HEK293 (cell line): Measurements from ENCODE around the gene HMGN1.
A peak's percentile ranks its signal among the peaks of the same experiment; 100 is the strongest.
"Not testable (repeated sequence)": the region's sequence is repeated elsewhere in the genome, so short reads cannot be mapped to it uniquely, and the experiment has no call there.

Experiments
- CTCF ChIA-PET: fragments of 350-600 bp; formaldehyde crosslinking; extraction: SDS; loops from one replicate; lab custom pipeline; 2021; ENCODE audit warnings: antibody characterized with exemption; lab: Yijun Ruan, JAX
- POLR2A ChIA-PET: fragments of 300-600 bp; formaldehyde crosslinking; extraction: SDS; loops from one replicate; lab custom pipeline; 2020; ENCODE audit warnings: antibody characterized with exemption, inconsistent platforms; lab: Yijun Ruan, JAX
- H3K27ac ChIP-seq: fragments of 200-500 bp; sonication (Bioruptor generic); 2 replicates; pipeline ENCODE4 v1.5.1; 2014; ENCODE audit warnings: low read depth, low read length, control low read depth, inconsistent platforms; ENCODE audit errors: extremely low read depth
- H3K36me3 ChIP-seq, 2 experiments: fragments of 200-500 bp in 1 of 2; sonication (Bioruptor generic) in 1 of 2; 1 replicate in 1 of 2; 2 replicates in 1 of 2; pipeline ENCODE4 v1.5.1; 2014 to 2017; ENCODE audit warnings: inconsistent platforms in 2 of 2, low read length in 2 of 2; ENCODE audit not compliant: control insufficient read depth in 2 of 2, insufficient read depth in 1 of 2
- H3K4me1 ChIP-seq: fragments of 200-500 bp; sonication (Bioruptor generic); 2 replicates; pipeline ENCODE4 v1.5.1; 2014; ENCODE audit warnings: mild to moderate bottlenecking, low read length, inconsistent platforms; ENCODE audit not compliant: control insufficient read depth, insufficient read depth
- H3K4me3 ChIP-seq: 2 replicates; pipeline ENCODE4 v1.5.1; 2011; ENCODE audit warnings: low read depth, mild to moderate bottlenecking, control low read depth, low read length, moderate library complexity
- H3K9me3 ChIP-seq: fragments of 200-500 bp; sonication (Bioruptor generic); 2 replicates; pipeline ENCODE4 v1.5.1; 2014; ENCODE audit warnings: low read depth, low read length, inconsistent platforms; ENCODE audit not compliant: control insufficient read depth, insufficient read depth
- CTCF ChIP-seq: fragments of 450-650 bp; formaldehyde crosslinking; IDR thresholded peaks from 2 replicates; pipeline ENCODE4 v1.5.1; 2016; ENCODE audit warnings: missing biosample characterization, missing genetic modification characterization
- KLF8 ChIP-seq: fragments of 450-650 bp; formaldehyde crosslinking; IDR thresholded peaks from 2 replicates; pipeline ENCODE4 v1.5.1; 2016; ENCODE audit warnings: missing biosample characterization, missing genetic modification characterization
- OSR2 ChIP-seq: fragments of 450-650 bp; formaldehyde crosslinking; IDR thresholded peaks from 2 replicates; pipeline ENCODE4 v1.5.1; 2016; ENCODE audit warnings: missing biosample characterization, missing genetic modification characterization
- ZBTB17 ChIP-seq: fragments of 450-650 bp; formaldehyde crosslinking; IDR thresholded peaks from 2 replicates; pipeline ENCODE4 v1.5.1; 2016; ENCODE audit warnings: missing biosample characterization, missing genetic modification characterization
- ZNF138 ChIP-seq: fragments of 450-650 bp; formaldehyde crosslinking; IDR thresholded peaks from 2 replicates; pipeline ENCODE4 v1.5.1; 2016; ENCODE audit warnings: missing biosample characterization, missing genetic modification characterization, borderline replicate concordance
- ZNF350 ChIP-seq: fragments of 450-650 bp; formaldehyde crosslinking; IDR thresholded peaks from 2 replicates; pipeline ENCODE4 v1.5.0; 2017; ENCODE audit warnings: missing biosample characterization, mild to moderate bottlenecking, missing genetic modification characterization
- ZNF561 ChIP-seq: fragments of 450-650 bp; IDR thresholded peaks from 2 replicates; pipeline ENCODE4 v1.5.1; 2018; ENCODE audit warnings: missing biosample characterization, missing genetic modification characterization, borderline replicate concordance
- ZNF654 ChIP-seq: fragments of 450-650 bp; formaldehyde crosslinking; IDR thresholded peaks from 2 replicates; pipeline ENCODE4 v1.5.1; 2016; ENCODE audit warnings: low read depth, missing biosample characterization, missing genetic modification characterization
- ZNF692 ChIP-seq: fragments of 450-650 bp; formaldehyde crosslinking; IDR thresholded peaks from 2 replicates; pipeline ENCODE4 v1.5.1; 2016; ENCODE audit warnings: missing biosample characterization, missing genetic modification characterization
- ZSCAN30 ChIP-seq: fragments of 450-650 bp; IDR thresholded peaks from 2 replicates; pipeline ENCODE4 v1.5.1; 2018; ENCODE audit warnings: missing biosample characterization, mild to moderate bottlenecking, missing genetic modification characterization, moderate library complexity
- TF ChIP-seq, protein P1 (sequence below): fragments of 450-650 bp; formaldehyde crosslinking; IDR thresholded peaks from 2 replicates; pipeline ENCODE4 v1.5.1; 2017; ENCODE audit warnings: missing biosample characterization, missing genetic modification characterization
- TF ChIP-seq, protein P2 (sequence below): fragments of 450-650 bp; formaldehyde crosslinking; conservative IDR thresholded peaks from 2 replicates; pipeline ENCODE4 v1.5.1; 2016; ENCODE audit warnings: low read depth, missing biosample characterization, missing genetic modification characterization

The HMGN1 gene

DNA sequence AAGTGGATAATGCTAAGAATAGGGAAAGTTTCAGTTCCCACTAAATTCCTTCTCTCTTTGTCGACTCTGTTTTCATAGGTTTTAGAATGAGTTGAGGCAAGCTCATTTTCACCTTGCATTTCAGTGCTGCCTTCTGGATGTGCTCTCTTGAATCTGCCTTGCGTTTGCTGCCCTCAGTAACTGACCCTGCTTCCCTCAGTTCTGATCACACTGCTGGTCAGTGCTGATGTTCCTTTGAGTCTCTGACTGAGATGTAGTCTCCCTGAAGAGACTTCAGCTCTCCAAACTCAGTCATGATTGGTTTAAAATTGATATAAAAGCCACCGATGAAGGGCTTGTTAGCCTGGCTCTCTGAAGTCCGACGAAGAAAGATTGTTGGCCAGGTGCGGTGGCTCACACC, 25.2 kb upstream of the HMGN1 start:
- ChIA-PET POLR2A (interaction anchor here (1.1 to 1.7 kb wide), 3 partner anchors 12 to 34 kb away, joined by 6 to 12 read pairs (median 6); partner anchors contain the start of gene HMGN1), CTCF (interaction anchor here (0.6 to 1.5 kb wide), 12 partner anchors 9 to 747 kb away, joined by 3 to 15 read pairs (median 4); no protein-coding TSS in a partner anchor)
- H3K27ac ChIP-seq, result no peak overlapping the region
- no peak for TF ChIP-seq ZNF138
- no peak for TF ChIP-seq ZNF561 (tag by site-specific recombination)
- TF ChIP-seq ZNF350 (tag by site-specific recombination), result no peak
- no peak for TF ChIP-seq KLF8 (tag by site-specific recombination)
- no peak for TF ChIP-seq ZSCAN30 (tag by site-specific recombination)
- TF ChIP-seq ZNF654, result no peak
- no peaks in the 10 kb centered on the region for H3K4me1 ChIP-seq
- no peaks in the 10 kb centered on the region for H3K36me3 ChIP-seq
- no peaks in the 10 kb centered on the region for H3K9me3 ChIP-seq
- H3K4me3 ChIP-seq, result no peak overlapping the region

- POLR2A ChIA-PET, result interaction anchor here (1.1 to 1.7 kb wide), 3 partner anchors 12 to 34 kb away, joined by 6 to 12 read pairs (median 6); partner anchors contain the start of gene HMGN1
- peak; percentile 27; the same call in 1 of the 2 replicates for TF ChIP-seq CTCF (tag by site-specific recombination)
- peak; percentile 59; the same call in 1 of the 2 replicates for TF ChIP-seq ZBTB17 (tag by site-specific recombination)
- TF ChIP-seq, protein P1, sequence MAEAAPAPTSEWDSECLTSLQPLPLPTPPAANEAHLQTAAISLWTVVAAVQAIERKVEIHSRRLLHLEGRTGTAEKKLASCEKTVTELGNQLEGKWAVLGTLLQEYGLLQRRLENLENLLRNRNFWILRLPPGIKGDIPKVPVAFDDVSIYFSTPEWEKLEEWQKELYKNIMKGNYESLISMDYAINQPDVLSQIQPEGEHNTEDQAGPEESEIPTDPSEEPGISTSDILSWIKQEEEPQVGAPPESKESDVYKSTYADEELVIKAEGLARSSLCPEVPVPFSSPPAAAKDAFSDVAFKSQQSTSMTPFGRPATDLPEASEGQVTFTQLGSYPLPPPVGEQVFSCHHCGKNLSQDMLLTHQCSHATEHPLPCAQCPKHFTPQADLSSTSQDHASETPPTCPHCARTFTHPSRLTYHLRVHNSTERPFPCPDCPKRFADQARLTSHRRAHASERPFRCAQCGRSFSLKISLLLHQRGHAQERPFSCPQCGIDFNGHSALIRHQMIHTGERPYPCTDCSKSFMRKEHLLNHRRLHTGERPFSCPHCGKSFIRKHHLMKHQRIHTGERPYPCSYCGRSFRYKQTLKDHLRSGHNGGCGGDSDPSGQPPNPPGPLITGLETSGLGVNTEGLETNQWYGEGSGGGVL (tag by site-specific recombination), result no peak
- peak; percentile 71 for TF ChIP-seq OSR2 (tag by site-specific recombination)
- TF ChIP-seq ZNF692 (tag by site-specific recombination), result 0 out of 2 replicates have a peak, but pooled peaks have one; percentile 8
- TF ChIP-seq, protein P2, sequence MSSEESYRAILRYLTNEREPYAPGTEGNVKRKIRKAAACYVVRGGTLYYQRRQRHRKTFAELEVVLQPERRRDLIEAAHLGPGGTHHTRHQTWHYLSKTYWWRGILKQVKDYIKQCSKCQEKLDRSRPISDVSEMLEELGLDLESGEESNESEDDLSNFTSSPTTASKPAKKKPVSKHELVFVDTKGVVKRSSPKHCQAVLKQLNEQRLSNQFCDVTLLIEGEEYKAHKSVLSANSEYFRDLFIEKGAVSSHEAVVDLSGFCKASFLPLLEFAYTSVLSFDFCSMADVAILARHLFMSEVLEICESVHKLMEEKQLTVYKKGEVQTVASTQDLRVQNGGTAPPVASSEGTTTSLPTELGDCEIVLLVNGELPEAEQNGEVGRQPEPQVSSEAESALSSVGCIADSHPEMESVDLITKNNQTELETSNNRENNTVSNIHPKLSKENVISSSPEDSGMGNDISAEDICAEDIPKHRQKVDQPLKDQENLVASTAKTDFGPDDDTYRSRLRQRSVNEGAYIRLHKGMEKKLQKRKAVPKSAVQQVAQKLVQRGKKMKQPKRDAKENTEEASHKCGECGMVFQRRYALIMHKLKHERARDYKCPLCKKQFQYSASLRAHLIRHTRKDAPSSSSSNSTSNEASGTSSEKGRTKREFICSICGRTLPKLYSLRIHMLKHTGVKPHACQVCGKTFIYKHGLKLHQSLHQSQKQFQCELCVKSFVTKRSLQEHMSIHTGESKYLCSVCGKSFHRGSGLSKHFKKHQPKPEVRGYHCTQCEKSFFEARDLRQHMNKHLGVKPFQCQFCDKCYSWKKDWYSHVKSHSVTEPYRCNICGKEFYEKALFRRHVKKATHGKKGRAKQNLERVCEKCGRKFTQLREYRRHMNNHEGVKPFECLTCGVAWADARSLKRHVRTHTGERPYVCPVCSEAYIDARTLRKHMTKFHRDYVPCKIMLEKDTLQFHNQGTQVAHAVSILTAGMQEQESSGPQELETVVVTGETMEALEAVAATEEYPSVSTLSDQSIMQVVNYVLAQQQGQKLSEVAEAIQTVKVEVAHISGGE (tag by site-specific recombination), result no peak
- CTCF ChIA-PET, result interaction anchor here (0.6 to 1.5 kb wide), 15 partner anchors 9 to 748 kb away, joined by 3 to 15 read pairs (median 4); no protein-coding TSS in a partner anchor
- no peak overlapping the region for H3K27ac ChIP-seq
- no peaks in the 10 kb centered on the region for H3K9me3 ChIP-seq
- H3K4me1 ChIP-seq, result no peaks in the 10 kb centered on the region
- H3K36me3 ChIP-seq, result no peaks in the 10 kb centered on the region
- no peak overlapping the region for H3K4me3 ChIP-seq
These were observed 24.7 kb upstream of the HMGN1 start for GRCh38 chr21:39373634-39374033.

- H3K9me3 ChIP-seq, H3K36me3 ChIP-seq, H3K4me3 ChIP-seq, H3K4me1 ChIP-seq, POLR2A ChIA-PET, H3K27ac ChIP-seq: not testable (repeated sequence)
- CTCF ChIA-PET, result interaction anchor here (1.0 kb wide), 1 partner anchor 18 kb away, joined by 5 read pairs; no protein-coding TSS in a partner anchor
These were observed 21.0 kb upstream of the HMGN1 start for GRCh38 chr21:39369896-39370288.
